Tibial nerve (tissue), 4 donors: ENCODE results near the gene TRA2A. TPM values are rescaled to one million over a fixed set of nuclear protein-coding genes. Genes with fewer than 3 reads are reported as not detected.

ENCODE experiments used
- DNase-seq, 2 donors: peaks; one replicate each; pipeline ENCODE4 v3.0.0-alpha.2; 2019; ENCODE audit warnings: low spot score in 2 of 2
- H3K27ac ChIP-seq, 4 donors: fragments of 200-600 bp; sonication (generic) in 3 of 4; one replicate each; pipeline ENCODE4 v1.5.1; 2017 to 2019; ENCODE audit warnings: mild to moderate bottlenecking in 1 of 4
- H3K27me3 ChIP-seq, 2 donors: fragments of 200-600 bp; sonication (generic) in 1 of 2; one replicate each; pipeline versions ENCODE4 v1.5.1 to v1.6.0; 2017 to 2019
- H3K36me3 ChIP-seq, 3 donors: fragments of 200-600 bp; sonication (generic); one replicate each; pipeline ENCODE4 v1.5.1; 2018 to 2019
- H3K4me1 ChIP-seq, 4 donors: fragments of 200-600 bp; sonication (generic) in 3 of 4; one replicate each; pipeline ENCODE4 v1.5.1; 2017 to 2019
- H3K4me3 ChIP-seq, 4 donors: fragments of 200-600 bp; sonication (generic) in 3 of 4; one replicate each; pipeline ENCODE4 v1.5.1; 2017 to 2019; ENCODE audit warnings: mild to moderate bottlenecking in 1 of 4, moderate library complexity in 1 of 4
- H3K9me3 ChIP-seq, 4 donors: fragments of 200-600 bp; sonication (generic) in 3 of 4; one replicate each; pipeline ENCODE4 v1.5.1; 2017 to 2019
- CTCF ChIP-seq, 5 experiments: fragments of 200-600 bp in 3 of 5; fragments of 450-650 bp in 2 of 5; sonication (generic) in 3 of 5; IDR thresholded peaks; one replicate each; pipeline ENCODE4 v1.5.1; 2016 to 2019; ENCODE audit warnings: antibody characterized with exemption in 5 of 5, mild to moderate bottlenecking in 3 of 5, moderate library complexity in 2 of 5
- EP300 ChIP-seq, 2 donors: sonication (generic); formaldehyde crosslinking; IDR thresholded peaks; one replicate each; pipeline ENCODE4 v1.6.1; 2017; ENCODE audit warnings: antibody characterized with exemption in 2 of 2, mild to moderate bottlenecking in 1 of 2
- POLR2A ChIP-seq, 2 donors: fragments of 450-650 bp; IDR thresholded peaks; one replicate each; pipeline ENCODE4 v1.6.1; 2017; ENCODE audit warnings: antibody characterized with exemption in 2 of 2, mild to moderate bottlenecking in 2 of 2, moderate library complexity in 2 of 2
- WGBS, 2 donors: methylation state at CpG; one replicate each; pipeline ENCODE4 v1.1.5; 2018; 5-methylcytosine and 5-hydroxymethylcytosine counted together
- total RNA-seq, 4 donors: library from RNA; depleted of rRNA; stranded (reverse); fragments of >200 nt; gene quantifications; one replicate each; pipeline ENCODE4 v1.1.0, GENCODE V29; 2016

The TRA2A gene
- total RNA-seq, 4 donors from 2014 or later: 39.4 to 74.9 (median 43.5) TPM

GRCh38 chr7:23546897-23547572 lies 15.3 kb upstream of the TRA2A start:
- 45 to 47% methylated on average over 13 of the region's 13 CpGs for WGBS, 2 donors
- no peaks in the 10 kb centered on the region for H3K36me3 ChIP-seq
- DNase-seq: peak; percentile 63 to 88
- H3K4me1 ChIP-seq: peaks cover 0 to 8% (median 0%) of the 10 kb centered on the region in 4 donors
- TF ChIP-seq EP300 (IDR thresholded peaks at IDR 0.05) (peak in 1 of 2 donors; percentile 33), POLR2A (IDR thresholded peaks at IDR 0.05) (no peak), CTCF (IDR thresholded peaks at IDR 0.05) (peak; percentile 83 to 95 (median 93))
- no peak overlapping the region for H3K27ac ChIP-seq
- no peaks in the 10 kb centered on the region for H3K27me3 ChIP-seq
- H3K4me3 ChIP-seq: no peak overlapping the region
- H3K9me3 ChIP-seq: no peaks in the 10 kb centered on the region

- Histone ChIP-seq H3K27me3 (no peaks in the 10 kb centered on the region), H3K36me3 (no peaks in the 10 kb centered on the region), H3K27ac (no peak overlapping the region), H3K4me3 (no peak overlapping the region), H3K4me1 (peaks cover 0 to 8% (median 0%) of the 10 kb centered on the region in 4 donors), H3K9me3 (no peaks in the 10 kb centered on the region)
- WGBS, 2 donors: 50% methylated on average over 1 of the region's 1 CpG
- TF ChIP-seq EP300 (IDR thresholded peaks at IDR 0.05): no peak
- TF ChIP-seq CTCF (IDR thresholded peaks at IDR 0.05): no peak
- no peak for TF ChIP-seq POLR2A (IDR thresholded peaks at IDR 0.05)
- no peak for DNase-seq
Observed at GRCh38 chr7:23545493-23545892, 13.7 kb upstream of the TRA2A start.

GRCh38 chr7:23544913-23545354 lies 13.2 kb upstream of the TRA2A start:
- WGBS, 2 donors: 22 to 26% methylated on average over 2 of the region's 2 CpGs
- Histone ChIP-seq H3K27me3 (no peaks in the 10 kb centered on the region), H3K4me3 (no peak overlapping the region), H3K9me3 (no peaks in the 10 kb centered on the region), H3K27ac (no peak overlapping the region), H3K36me3 (no peaks in the 10 kb centered on the region), H3K4me1 (peaks cover 0 to 8% (median 0%) of the 10 kb centered on the region in 4 donors)
- TF ChIP-seq EP300 (IDR thresholded peaks at IDR 0.05) (no peak), POLR2A (IDR thresholded peaks at IDR 0.05) (no peak), CTCF (IDR thresholded peaks at IDR 0.05) (no peak)
- DNase-seq: no peak

- TF ChIP-seq EP300 (IDR thresholded peaks at IDR 0.05): no peak
- no peak for TF ChIP-seq POLR2A (IDR thresholded peaks at IDR 0.05)
- TF ChIP-seq CTCF (IDR thresholded peaks at IDR 0.05): no peak
- Histone ChIP-seq H3K9me3 (no peaks in the 10 kb centered on the region), H3K4me3 (no peak overlapping the region), H3K4me1 (peaks cover 0 to 8% (median 0%) of the 10 kb centered on the region in 4 donors), H3K27me3 (no peaks in the 10 kb centered on the region), H3K27ac (no peak overlapping the region), H3K36me3 (no peaks in the 10 kb centered on the region)
- WGBS, 2 donors: 95 to 96% methylated on average over 3 of the region's 3 CpGs
- no peak for DNase-seq
Observed at GRCh38 chr7:23542752-23543151, 11.0 kb upstream of the TRA2A start.

- no peak for TF ChIP-seq EP300 (IDR thresholded peaks at IDR 0.05)
- TF ChIP-seq CTCF (IDR thresholded peaks at IDR 0.05): no peak
- no peak for TF ChIP-seq POLR2A (IDR thresholded peaks at IDR 0.05)
- Histone ChIP-seq H3K36me3 (no peaks in the 10 kb centered on the region), H3K4me1 (no peaks in the 10 kb centered on the region), H3K9me3 (no peaks in the 10 kb centered on the region), H3K27me3 (no peaks in the 10 kb centered on the region), H3K4me3 (no peak overlapping the region), H3K27ac (no peak overlapping the region)
- DNase-seq: no peak
- WGBS, 2 donors: 57 to 69% methylated on average over 4 of the region's 4 CpGs
Observed at GRCh38 chr7:23539494-23539907, 7.7 kb upstream of the TRA2A start.
